Uterus (tissue), 4 donors: ENCODE measurements around the gene MAP2K6. TPM values are rescaled to one million over a fixed set of nuclear protein-coding genes. Genes with fewer than 3 reads are reported as not detected.

ENCODE experiments used
- DNase-seq, 2 donors: peaks; one replicate each; pipeline ENCODE4 v3.0.0-alpha.2; 2019 to 2020
- H3K27ac ChIP-seq, 2 donors: fragments of 200-600 bp; sonication (generic); 1 replicate in 1 of 2; 2 replicates in 1 of 2; pipeline ENCODE4 v1.5.1; 2016 to 2018
- H3K27me3 ChIP-seq, 2 donors: fragments of 200-600 bp; sonication (generic); one replicate each; pipeline ENCODE4 v1.5.1; 2018 to 2019; ENCODE audit warnings: control low read depth in 1 of 2
- H3K36me3 ChIP-seq, 2 donors: fragments of 200-600 bp; sonication (generic); one replicate each; pipeline ENCODE4 v1.5.1; 2019; ENCODE audit warnings: control low read depth in 1 of 2
- H3K4me1 ChIP-seq, 2 donors: fragments of 200-600 bp; sonication (generic); one replicate each; pipeline ENCODE4 v1.5.1; 2018 to 2019; ENCODE audit warnings: control low read depth in 1 of 2
- H3K4me3 ChIP-seq, 2 donors: fragments of 200-600 bp; sonication (generic); 1 replicate in 1 of 2; 2 replicates in 1 of 2; pipeline ENCODE4 v1.5.1; 2018 to 2019; ENCODE audit warnings: mild to moderate bottlenecking in 1 of 2
- H3K9me3 ChIP-seq, 2 donors: fragments of 200-600 bp; sonication (generic); one replicate each; pipeline ENCODE4 v1.5.1; 2019; ENCODE audit warnings: control low read depth in 1 of 2
- POLR2A ChIP-seq, 2 donors: fragments of 450-650 bp; IDR thresholded peaks; one replicate each; pipeline ENCODE4 v1.6.1; 2016; ENCODE audit warnings: antibody characterized with exemption in 2 of 2, mild to moderate bottlenecking in 1 of 2, moderate library complexity in 1 of 2
- intact Hi-C: fragments of 100-400 bp; cut with DNase I; formaldehyde crosslinking; loops from one replicate; pipeline ENCODE4 v1.15.1; 2023; ENCODE audit warnings: low total_unique reads
- total RNA-seq, 4 donors: library from RNA; depleted of rRNA in 3 of 4; stranded (reverse); fragments of >200 nt in 3 of 4; gene quantifications; one replicate each; pipeline versions ENCODE4 v1.1.0 to v1.2.4, GENCODE V29; 2014 to 2023
- TF ChIP-seq, protein P1 (sequence below), 4 experiments: fragments of 200-600 bp in 2 of 4; fragments of 450-650 bp in 2 of 4; sonication (generic) in 2 of 4; IDR thresholded peaks; one replicate each; pipeline ENCODE4 v1.5.1; 2016 to 2019; ENCODE audit warnings: antibody characterized with exemption in 4 of 4, mild to moderate bottlenecking in 2 of 4, moderate library complexity in 1 of 4
- donor health status: DM: yes; HTN: yes; CAD: no.

Gene MAP2K6
- total RNA-seq, 4 donors from 2014 or later, result 3.2 to 43.4 (median 4.3) TPM

DNA sequence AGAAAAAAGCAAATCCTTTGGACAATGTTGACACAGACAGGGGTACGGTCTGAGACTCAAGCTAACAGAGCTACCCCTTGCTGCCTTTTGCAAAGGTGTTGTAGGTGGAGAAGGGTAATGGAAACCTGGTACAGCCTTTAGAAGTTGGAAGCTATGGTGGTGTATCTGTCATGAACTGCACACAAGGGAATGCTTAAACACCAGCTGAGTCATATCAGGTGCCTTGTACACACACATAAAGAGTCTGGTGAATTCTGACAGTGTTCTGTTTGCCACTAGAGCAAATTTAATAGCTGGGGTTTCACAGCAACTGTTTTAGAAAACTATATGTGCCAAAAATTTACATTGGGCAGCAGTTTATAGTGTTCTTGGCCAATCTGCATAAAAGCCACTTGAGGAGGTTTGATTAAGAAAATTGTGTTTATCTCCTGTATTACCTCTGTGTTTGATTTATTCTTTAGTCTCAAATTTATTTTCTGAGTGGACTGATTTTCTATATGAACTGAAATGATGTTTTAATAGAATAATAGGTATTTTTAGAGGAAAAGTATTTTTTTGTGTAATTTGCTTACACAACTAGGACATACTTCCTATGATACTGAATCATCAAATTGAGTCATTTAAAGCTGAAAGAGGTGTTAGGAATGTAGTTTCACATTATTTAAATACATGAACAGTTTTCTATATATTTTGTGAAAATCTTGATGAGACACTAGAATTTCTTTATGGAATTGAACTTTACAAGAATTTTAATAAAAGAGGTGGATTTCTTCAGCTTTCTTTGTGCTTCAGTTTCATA, 136.9 kb downstream of the MAP2K6 start:
- Histone ChIP-seq H3K9me3 (no peaks in the 10 kb centered on the region), H3K4me1 (no peaks in the 10 kb centered on the region), H3K27me3 (no peaks in the 10 kb centered on the region), H3K27ac (no peak overlapping the region), H3K4me3 (no peak overlapping the region), H3K36me3 (no peaks in the 10 kb centered on the region)
- intact Hi-C loops, result no loop called here
- TF ChIP-seq, protein P1, sequence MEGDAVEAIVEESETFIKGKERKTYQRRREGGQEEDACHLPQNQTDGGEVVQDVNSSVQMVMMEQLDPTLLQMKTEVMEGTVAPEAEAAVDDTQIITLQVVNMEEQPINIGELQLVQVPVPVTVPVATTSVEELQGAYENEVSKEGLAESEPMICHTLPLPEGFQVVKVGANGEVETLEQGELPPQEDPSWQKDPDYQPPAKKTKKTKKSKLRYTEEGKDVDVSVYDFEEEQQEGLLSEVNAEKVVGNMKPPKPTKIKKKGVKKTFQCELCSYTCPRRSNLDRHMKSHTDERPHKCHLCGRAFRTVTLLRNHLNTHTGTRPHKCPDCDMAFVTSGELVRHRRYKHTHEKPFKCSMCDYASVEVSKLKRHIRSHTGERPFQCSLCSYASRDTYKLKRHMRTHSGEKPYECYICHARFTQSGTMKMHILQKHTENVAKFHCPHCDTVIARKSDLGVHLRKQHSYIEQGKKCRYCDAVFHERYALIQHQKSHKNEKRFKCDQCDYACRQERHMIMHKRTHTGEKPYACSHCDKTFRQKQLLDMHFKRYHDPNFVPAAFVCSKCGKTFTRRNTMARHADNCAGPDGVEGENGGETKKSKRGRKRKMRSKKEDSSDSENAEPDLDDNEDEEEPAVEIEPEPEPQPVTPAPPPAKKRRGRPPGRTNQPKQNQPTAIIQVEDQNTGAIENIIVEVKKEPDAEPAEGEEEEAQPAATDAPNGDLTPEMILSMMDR (IDR thresholded peaks at IDR 0.05), result no peak
- no peak for TF ChIP-seq POLR2A (IDR thresholded peaks at IDR 0.05)
- DNase-seq, result no peak

DNA sequence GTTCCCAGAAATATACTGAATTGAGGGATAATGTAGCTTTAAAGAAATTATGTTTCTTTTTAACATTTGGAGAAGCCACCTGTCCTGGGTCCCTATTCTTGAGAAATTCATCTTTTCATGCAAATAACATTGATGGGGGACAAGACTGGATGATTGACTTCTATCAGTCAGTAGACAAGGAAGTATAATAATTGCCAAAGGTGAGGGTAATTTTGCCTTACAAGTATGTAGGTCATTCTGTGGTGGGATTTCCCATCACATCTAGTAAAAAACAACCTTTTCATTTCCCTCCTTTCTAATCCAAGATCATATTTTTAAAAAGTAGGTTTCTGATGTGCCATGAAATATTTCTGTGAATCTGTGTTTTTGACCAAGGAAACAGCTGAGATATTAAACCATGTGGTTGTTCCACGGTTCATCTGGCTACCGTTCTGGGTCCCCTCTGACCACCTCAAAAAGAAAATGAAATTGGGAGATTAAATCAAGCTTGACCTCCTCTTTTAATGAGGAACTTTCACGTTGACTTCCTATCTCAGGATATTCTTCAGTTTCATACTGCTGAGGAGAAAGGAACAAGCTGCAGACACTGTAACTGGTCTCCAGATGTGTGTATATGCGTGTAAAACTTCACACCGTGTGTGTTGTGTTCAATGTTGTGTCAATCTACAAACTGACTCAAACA, 138.6 kb downstream of the MAP2K6 start:
- TF ChIP-seq, protein P1 (IDR thresholded peaks at IDR 0.05), result no peak
- TF ChIP-seq POLR2A (IDR thresholded peaks at IDR 0.05), result no peak
- no peaks in the 10 kb centered on the region for H3K4me1 ChIP-seq
- DNase-seq, result no peak
- no peaks in the 10 kb centered on the region for H3K27me3 ChIP-seq
- H3K27ac ChIP-seq, result no peak overlapping the region
- H3K36me3 ChIP-seq, result no peaks in the 10 kb centered on the region
- intact Hi-C loops, result no loop called here
- no peak overlapping the region for H3K4me3 ChIP-seq
- H3K9me3 ChIP-seq, result no peaks in the 10 kb centered on the region

DNA sequence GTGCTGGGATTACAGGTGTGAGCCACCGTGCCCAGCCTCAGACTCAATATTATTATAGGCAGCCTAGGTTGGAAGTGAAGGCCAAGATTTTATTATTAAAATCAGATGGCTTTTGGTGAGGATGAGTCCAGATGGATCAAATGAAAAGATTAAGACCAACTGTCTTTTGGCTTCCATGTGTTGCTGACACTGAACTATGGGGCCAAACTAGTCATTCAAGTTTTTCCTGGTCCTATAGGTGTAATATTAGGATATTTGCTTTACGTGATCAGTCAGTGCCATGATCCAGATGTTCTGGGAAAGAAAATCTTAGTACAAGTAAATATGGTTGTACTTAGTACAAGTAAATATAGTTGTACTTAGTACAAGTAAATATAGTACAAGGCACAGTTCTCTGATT, 140.6 kb downstream of the MAP2K6 start:
- DNase-seq, result no peak
- TF ChIP-seq, protein P1 (IDR thresholded peaks at IDR 0.05), result no peak
- TF ChIP-seq POLR2A (IDR thresholded peaks at IDR 0.05), result no peak
- Histone ChIP-seq H3K27ac (no peak overlapping the region), H3K27me3 (no peaks in the 10 kb centered on the region), H3K4me1 (no peaks in the 10 kb centered on the region), H3K4me3 (no peak overlapping the region), H3K36me3 (no peaks in the 10 kb centered on the region), H3K9me3 (no peaks in the 10 kb centered on the region)
- intact Hi-C loops, result no loop called here

DNA sequence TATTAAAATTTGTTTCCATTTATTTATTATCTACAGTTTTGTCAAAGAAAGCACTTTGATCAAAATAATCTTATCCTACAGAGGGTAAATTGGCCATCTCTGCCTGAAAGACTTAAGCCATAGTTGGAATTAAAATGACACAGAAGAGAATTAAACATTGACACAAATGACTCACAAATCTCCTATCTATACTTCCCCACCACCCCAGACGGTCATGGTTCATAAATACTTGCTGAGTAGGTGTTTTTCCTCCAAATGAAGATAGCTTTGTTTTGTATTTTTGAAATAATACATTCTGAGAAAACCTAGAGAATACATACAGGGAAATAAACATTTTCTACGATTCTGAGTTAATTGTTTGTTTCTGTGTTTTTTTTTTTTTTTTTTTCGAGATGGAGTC, 142.8 kb downstream of the MAP2K6 start:
- no peaks in the 10 kb centered on the region for H3K4me1 ChIP-seq
- H3K9me3 ChIP-seq, result no peaks in the 10 kb centered on the region
- no peaks in the 10 kb centered on the region for H3K36me3 ChIP-seq
- no peak overlapping the region for H3K27ac ChIP-seq
- H3K4me3 ChIP-seq, result no peak overlapping the region
- H3K27me3 ChIP-seq, result no peaks in the 10 kb centered on the region
- intact Hi-C loops, result no loop called here
- DNase-seq, result no peak
- TF ChIP-seq, protein P1 (IDR thresholded peaks at IDR 0.05), result no peak
- no peak for TF ChIP-seq POLR2A (IDR thresholded peaks at IDR 0.05)

DNA sequence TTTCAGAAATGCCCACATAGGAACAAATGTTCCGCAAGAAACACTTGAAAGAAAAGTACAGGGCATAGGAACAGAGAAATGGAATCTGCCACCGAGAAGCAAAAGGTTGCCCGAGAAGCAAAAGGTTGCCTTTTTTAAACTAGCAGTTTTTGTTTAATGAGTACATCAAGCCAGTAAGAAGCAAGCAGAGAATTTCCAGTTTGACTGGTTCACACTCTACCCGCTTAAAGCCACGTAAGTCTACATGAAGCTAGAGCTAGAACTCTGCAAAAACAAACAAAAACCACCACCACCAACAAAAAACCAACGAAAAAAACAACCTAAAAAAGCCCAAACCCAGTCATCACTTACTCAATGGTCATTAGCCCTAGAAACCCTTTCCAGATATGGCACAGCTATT, 144.3 kb downstream of the MAP2K6 start:
- no peaks in the 10 kb centered on the region for H3K36me3 ChIP-seq
- H3K27me3 ChIP-seq, result no peaks in the 10 kb centered on the region
- TF ChIP-seq, protein P1 (IDR thresholded peaks at IDR 0.05), result no peak
- no peak for TF ChIP-seq POLR2A (IDR thresholded peaks at IDR 0.05)
- H3K9me3 ChIP-seq, result no peaks in the 10 kb centered on the region
- H3K4me3 ChIP-seq, result no peak overlapping the region
- no peak overlapping the region for H3K27ac ChIP-seq
- intact Hi-C loops, result no loop called here
- no peaks in the 10 kb centered on the region for H3K4me1 ChIP-seq
- no peak for DNase-seq
